Mesenchymal stem cell (in vitro differentiated cells and primary cell): ENCODE results near the gene ZNF35.

Experiments
- DNase-seq: peaks from one replicate; pipeline ENCODE4 v3.0.0-alpha.2; 2013
- H2AFZ ChIP-seq: one replicate; pipeline ENCODE4 v1.6.1; 2013; ENCODE audit warnings: low read depth, mild to moderate bottlenecking, control low read depth, inconsistent platforms, low read length, moderate library complexity
- H2AK5ac ChIP-seq: 2 replicates; pipeline ENCODE4 v1.6.1; 2013; ENCODE audit warnings: low read length, moderate library complexity, mild to moderate bottlenecking, inconsistent platforms; ENCODE audit not compliant: severe bottlenecking
- H2BK120ac ChIP-seq: one replicate; pipeline ENCODE4 v1.6.1; 2013; ENCODE audit warnings: low read depth, mild to moderate bottlenecking, inconsistent platforms, low read length, moderate library complexity
- H2BK12ac ChIP-seq, 2 experiments: one replicate each; pipeline ENCODE4 v1.6.1; 2013; ENCODE audit warnings: inconsistent platforms in 2 of 2, low read length in 2 of 2, mild to moderate bottlenecking in 2 of 2, moderate library complexity in 2 of 2, control low read depth in 1 of 2
- H2BK15ac ChIP-seq: one replicate; pipeline ENCODE4 v1.6.1; 2013; ENCODE audit warnings: mild to moderate bottlenecking, low read depth, inconsistent platforms; ENCODE audit not compliant: poor library complexity, severe bottlenecking
- H2BK5ac ChIP-seq: 2 replicates; pipeline ENCODE4 v1.6.1; 2013; ENCODE audit warnings: low read depth, mild to moderate bottlenecking, low read length, control low read depth, inconsistent platforms; ENCODE audit not compliant: poor library complexity, severe bottlenecking
- H3K14ac ChIP-seq, 2 experiments: one replicate each; pipeline ENCODE4 v1.6.1; 2013; ENCODE audit warnings: inconsistent platforms in 2 of 2, low read length in 2 of 2, control low read depth in 1 of 2, mild to moderate bottlenecking in 1 of 2, moderate library complexity in 1 of 2
- H3K18ac ChIP-seq, 2 experiments: one replicate each; pipeline ENCODE4 v1.6.1; 2013; ENCODE audit warnings: inconsistent platforms in 2 of 2, low read length in 2 of 2, control low read depth in 1 of 2, low read depth in 1 of 2, mild to moderate bottlenecking in 1 of 2
- H3K23ac ChIP-seq, 2 experiments: one replicate each; pipeline ENCODE4 v1.6.1; 2013; ENCODE audit warnings: inconsistent platforms in 2 of 2, low read length in 2 of 2, mild to moderate bottlenecking in 2 of 2, moderate library complexity in 2 of 2, control low read depth in 1 of 2
- H3K27ac ChIP-seq: 2 replicates; pipeline ENCODE4 v1.5.1; 2013; ENCODE audit warnings: mild to moderate bottlenecking, moderate library complexity, low read length, control low read depth, inconsistent platforms; ENCODE audit not compliant: poor library complexity, severe bottlenecking
- H3K27me3 ChIP-seq, 2 experiments: 2 replicates each; pipeline versions ENCODE4 v1.6.1 to v1.7.0; 2013; ENCODE audit warnings: low read length in 2 of 2, mild to moderate bottlenecking in 2 of 2, moderate library complexity in 2 of 2, control low read depth in 1 of 2, inconsistent platforms in 1 of 2; ENCODE audit not compliant: control insufficient read depth in 1 of 2, insufficient read depth in 1 of 2
- H3K36me3 ChIP-seq, 2 experiments: 2 replicates each; pipeline versions ENCODE4 v1.6.1 to v1.7.0; 2013; ENCODE audit warnings: low read length in 2 of 2, control low read depth in 1 of 2, inconsistent platforms in 1 of 2, low read depth in 1 of 2, mild to moderate bottlenecking in 1 of 2; ENCODE audit not compliant: insufficient read depth in 2 of 2, control insufficient read depth in 1 of 2
- H3K4ac ChIP-seq, 2 experiments: one replicate each; pipeline ENCODE4 v1.6.1; 2013; ENCODE audit warnings: inconsistent platforms in 2 of 2, low read length in 2 of 2, mild to moderate bottlenecking in 2 of 2, moderate library complexity in 2 of 2, control low read depth in 1 of 2, low read depth in 1 of 2
- H3K4me1 ChIP-seq: 2 replicates; pipeline ENCODE4 v1.6.1; 2013; ENCODE audit warnings: low read depth, low read length, control low read depth; ENCODE audit not compliant: control insufficient read depth, insufficient read depth
- H3K4me2 ChIP-seq: 2 replicates; pipeline ENCODE4 v1.6.1; 2013; ENCODE audit warnings: low read length, mild to moderate bottlenecking, inconsistent platforms; ENCODE audit not compliant: poor library complexity, severe bottlenecking
- H3K4me3 ChIP-seq, 2 experiments: 2 replicates each; pipeline versions ENCODE4 v1.5.1 to v1.7.0; 2013; ENCODE audit warnings: low read length in 2 of 2, mild to moderate bottlenecking in 2 of 2, control low read depth in 1 of 2, low read depth in 1 of 2; ENCODE audit not compliant: insufficient read depth in 1 of 2
- H3K79me1 ChIP-seq: replicated peaks from 2 replicates; pipeline ENCODE4 v1.6.1; 2013; ENCODE audit warnings: mild to moderate bottlenecking, control low read depth, low read length, inconsistent platforms; ENCODE audit not compliant: poor library complexity, severe bottlenecking
- H3K9ac ChIP-seq: 2 replicates; pipeline ENCODE4 v1.7.0; 2013; ENCODE audit warnings: mild to moderate bottlenecking, low read length, moderate library complexity
- H3K9me3 ChIP-seq: 2 replicates; pipeline ENCODE4 v1.7.0; 2013; ENCODE audit warnings: mild to moderate bottlenecking, low read length; ENCODE audit not compliant: control insufficient read depth
- H4K8ac ChIP-seq: one replicate; pipeline ENCODE4 v1.6.1; 2013; ENCODE audit warnings: inconsistent platforms, mild to moderate bottlenecking, low read length, moderate library complexity
- H4K91ac ChIP-seq: one replicate; pipeline ENCODE4 v1.6.1; 2013; ENCODE audit warnings: mild to moderate bottlenecking, low read length, inconsistent platforms
- WGBS: methylation state at CpG from one replicate; pipeline ENCODE4 v1.1.7; 2013; ENCODE audit warnings: mixed read lengths; 5-methylcytosine and 5-hydroxymethylcytosine counted together

ZNF35 gene

GRCh38 chr3:44628716-44629115, 19.8 kb upstream of the ZNF35 start:
- no peak overlapping the region for H3K23ac ChIP-seq
- no peak overlapping the region for H4K8ac ChIP-seq
- H2AK5ac ChIP-seq = no peak overlapping the region
- H3K4me1 ChIP-seq = no peaks in the 10 kb centered on the region
- H3K27ac ChIP-seq = no peak overlapping the region
- no peak overlapping the region for H3K14ac ChIP-seq
- H3K4me3 ChIP-seq = no peak overlapping the region
- H3K9ac ChIP-seq = no peak overlapping the region
- no peaks in the 10 kb centered on the region for H3K27me3 ChIP-seq
- H4K91ac ChIP-seq = no peak overlapping the region
- no peaks in the 10 kb centered on the region for H3K9me3 ChIP-seq
- 98% methylated on average over 2 of the region's 2 CpGs for WGBS
- H3K18ac ChIP-seq = no peak overlapping the region
- H3K4me2 ChIP-seq = no peak overlapping the region
- H3K36me3 ChIP-seq = peaks cover 23 to 48% of the 10 kb centered on the region in 2 experiments
- no peak overlapping the region for H2AFZ ChIP-seq
- H2BK12ac ChIP-seq = no peak overlapping the region
- H3K4ac ChIP-seq = no peak overlapping the region
- no peak overlapping the region for H2BK5ac ChIP-seq
- no peak overlapping the region for H2BK120ac ChIP-seq
- H2BK15ac ChIP-seq = no peak overlapping the region
- no peak for DNase-seq
- H3K79me1 ChIP-seq = peaks cover 26% of the 10 kb centered on the region

DNA sequence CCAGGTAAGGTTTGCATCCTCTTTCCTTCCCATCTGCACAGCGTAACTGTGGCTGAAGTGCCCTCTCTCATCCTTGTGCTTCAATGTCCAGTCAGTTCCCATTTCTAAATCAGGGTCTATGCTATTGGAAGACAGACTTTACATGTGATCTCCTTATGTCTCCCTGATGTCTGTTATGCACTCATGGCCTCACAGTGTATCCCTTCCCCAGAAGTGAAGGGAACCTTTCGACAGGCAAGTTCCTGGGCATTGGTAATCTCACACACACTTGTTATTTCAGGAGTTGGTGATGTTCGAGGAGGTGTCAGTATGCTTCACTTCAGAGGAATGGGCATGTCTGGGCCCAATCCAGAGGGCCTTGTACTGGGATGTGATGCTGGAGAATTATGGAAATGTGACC, 16.3 kb upstream of the ZNF35 start:
- H3K27me3 ChIP-seq = no peaks in the 10 kb centered on the region

GRCh38 chr3:44642337-44642736, 6.2 kb upstream of the ZNF35 start:
- Histone ChIP-seq H2BK5ac (no peak overlapping the region), H3K23ac (no peak overlapping the region), H2BK12ac (no peak overlapping the region), H3K79me1 (peaks cover 20% of the 10 kb centered on the region), H3K4me1 (no peaks in the 10 kb centered on the region), H3K9me3 (peaks cover 71% of the 10 kb centered on the region), H3K27me3 (no peaks in the 10 kb centered on the region), H3K9ac (no peak overlapping the region), H3K36me3 (peaks cover 19 to 71% of the 10 kb centered on the region in 2 experiments), H3K27ac (no peak overlapping the region), H4K91ac (no peak overlapping the region), H2BK120ac (no peak overlapping the region), H3K18ac (no peak overlapping the region), H3K4ac (no peak overlapping the region), H2AFZ (no peak overlapping the region), H3K4me2 (no peak overlapping the region), H2BK15ac (no peak overlapping the region), H3K4me3 (peak overlapping the region in 1 of 2 experiments; percentile 59), H4K8ac (no peak overlapping the region), H2AK5ac (no peak overlapping the region), H3K14ac (no peak overlapping the region)
- DNase-seq = no peak
- WGBS = 100% methylated on average over 4 of the region's 4 CpGs

More for the DNA sequence above, 16.3 kb upstream of the ZNF35 start:
- no peak overlapping the region for H3K18ac ChIP-seq
- H3K36me3 ChIP-seq = peaks cover 25 to 77% of the 10 kb centered on the region in 2 experiments
- H2BK5ac ChIP-seq = no peak overlapping the region
- no peak overlapping the region for H2BK120ac ChIP-seq
- H3K14ac ChIP-seq = no peak overlapping the region
- no peak overlapping the region for H3K27ac ChIP-seq
- H4K91ac ChIP-seq = no peak overlapping the region
- H2AFZ ChIP-seq = no peak overlapping the region
- H3K4me1 ChIP-seq = no peaks in the 10 kb centered on the region
- peaks cover 32% of the 10 kb centered on the region for H3K79me1 ChIP-seq
- no peak overlapping the region for H3K4ac ChIP-seq
- no peak overlapping the region for H2AK5ac ChIP-seq
- no peak overlapping the region for H2BK12ac ChIP-seq
- H3K23ac ChIP-seq = no peak overlapping the region
- H4K8ac ChIP-seq = no peak overlapping the region
- H3K9ac ChIP-seq = no peak overlapping the region
- H3K4me3 ChIP-seq = no peak overlapping the region
- H3K9me3 ChIP-seq = peaks cover 14% of the 10 kb centered on the region
- H2BK15ac ChIP-seq = no peak overlapping the region
- WGBS = 97% methylated on average over 3 of the region's 3 CpGs
- no peak overlapping the region for H3K4me2 ChIP-seq
- DNase-seq = no peak

DNA sequence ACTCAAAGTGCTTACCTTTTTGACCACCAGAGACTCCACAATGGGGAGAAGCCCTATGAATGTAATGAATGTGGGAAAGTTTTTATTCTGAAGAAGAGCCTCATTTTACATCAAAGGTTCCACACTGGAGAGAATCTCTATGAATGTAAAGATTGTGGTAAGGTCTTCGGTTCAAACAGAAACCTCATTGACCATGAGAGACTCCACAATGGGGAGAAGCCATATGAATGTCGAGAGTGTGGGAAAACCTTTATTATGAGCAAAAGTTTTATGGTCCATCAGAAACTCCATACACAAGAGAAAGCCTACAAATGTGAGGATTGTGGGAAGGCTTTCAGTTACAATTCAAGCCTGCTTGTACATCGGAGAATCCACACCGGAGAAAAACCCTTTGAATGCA, 5.5 kb upstream of the ZNF35 start:
- Histone ChIP-seq H3K4ac (no peak overlapping the region), H2AK5ac (no peak overlapping the region), H3K79me1 (peaks cover 20% of the 10 kb centered on the region), H3K36me3 (peaks cover 19 to 64% of the 10 kb centered on the region in 2 experiments), H3K4me2 (no peak overlapping the region), H2BK5ac (no peak overlapping the region), H3K23ac (no peak overlapping the region), H3K4me3 (peak overlapping the region in 1 of 2 experiments; percentile 59), H4K91ac (no peak overlapping the region), H3K14ac (no peak overlapping the region), H2AFZ (no peak overlapping the region), H3K4me1 (no peaks in the 10 kb centered on the region), H4K8ac (no peak overlapping the region), H3K9ac (no peak overlapping the region), H2BK15ac (no peak overlapping the region), H3K27ac (no peak overlapping the region), H3K18ac (no peak overlapping the region), H2BK120ac (no peak overlapping the region), H2BK12ac (no peak overlapping the region), H3K27me3 (no peaks in the 10 kb centered on the region), H3K9me3 (peaks cover 64% of the 10 kb centered on the region)
- 97% methylated on average over 2 of the region's 4 CpGs for WGBS
- DNase-seq = no peak
